Stimulated activated CD8-positive, alpha-beta memory T cell treated with anti-CD3 and anti-CD28 coated beads, Interleukin-4, amount 100 ng/mL, for 48 hours (primary cell): ENCODE data around the gene BAIAP2.

Experiments used
- DNase-seq: peaks from one replicate; pipeline ENCODE4 v3.0.0-alpha.2; 2020

The BAIAP2 gene

GRCh38 chr17:81115749-81116464 is 81.0 kb downstream of the BAIAP2 start:
- no peak for DNase-seq

- no peak for DNase-seq
Observed at GRCh38 chr17:81116704-81117103, 81.8 kb downstream of the BAIAP2 start.

- DNase-seq = no peak
Observed at GRCh38 chr17:81117672-81118198, 82.8 kb downstream of the BAIAP2 start.

GRCh38 chr17:81118308-81119221 is 83.6 kb downstream of the BAIAP2 start:
- DNase-seq = no peak

GRCh38 chr17:81119223-81120148 is 84.5 kb downstream of the BAIAP2 start:
- DNase-seq = peak; percentile 95

- no peak for DNase-seq
Observed at GRCh38 chr17:81120149-81120484, 85.2 kb downstream of the BAIAP2 start.

GRCh38 chr17:81120695-81121621 is 86.0 kb downstream of the BAIAP2 start:
- DNase-seq = no peak

- DNase-seq = no peak
Observed at GRCh38 chr17:81121841-81122733, 87.1 kb downstream of the BAIAP2 start.

GRCh38 chr17:81123052-81124048 is 88.4 kb downstream of the BAIAP2 start:
- DNase-seq = no peak

- no peak for DNase-seq
Observed at GRCh38 chr17:81124377-81124776, 89.4 kb downstream of the BAIAP2 start.

GRCh38 chr17:81125573-81126081 is 90.7 kb downstream of the BAIAP2 start:
- DNase-seq = no peak

GRCh38 chr17:81126281-81127132 is 91.6 kb downstream of the BAIAP2 start:
- DNase-seq = no peak

- no peak for DNase-seq
Observed at GRCh38 chr17:81127133-81127455, 92.1 kb downstream of the BAIAP2 start.

- DNase-seq = no peak
Observed at GRCh38 chr17:81127526-81128177, 92.7 kb downstream of the BAIAP2 start.

- DNase-seq = no peak
Observed at GRCh38 chr17:81128338-81128737, 93.4 kb downstream of the BAIAP2 start.

- no peak for DNase-seq
Observed at GRCh38 chr17:81128774-81129173, 93.8 kb downstream of the BAIAP2 start.

- DNase-seq = no peak
Observed at GRCh38 chr17:81129289-81129688, 94.3 kb downstream of the BAIAP2 start.
